Epithelial cell of esophagus (primary cell): Measurements from ENCODE around the gene SPDYE3.
"Not testable (repeated sequence)": the region's sequence is repeated elsewhere in the genome, so short reads cannot be mapped to it uniquely, and the experiment has no call there.

Experiments used
- DNase-seq: peaks from one replicate; pipeline ENCODE4 v3.0.0; 2010; ENCODE audit warnings: low read depth
- H3K4me3 ChIP-seq: 2 replicates; pipeline ENCODE4 v1.5.1; 2011; ENCODE audit warnings: mild to moderate bottlenecking, low read length, control low read depth
- TF ChIP-seq, protein P1 (sequence below): IDR thresholded peaks from 2 replicates; pipeline ENCODE4 v1.5.1; 2011; ENCODE audit warnings: low read depth, mild to moderate bottlenecking, low read length, control low read depth, inconsistent platforms; ENCODE audit not compliant: insufficient read depth; ENCODE audit errors: missing control alignments

Gene SPDYE3

DNA sequence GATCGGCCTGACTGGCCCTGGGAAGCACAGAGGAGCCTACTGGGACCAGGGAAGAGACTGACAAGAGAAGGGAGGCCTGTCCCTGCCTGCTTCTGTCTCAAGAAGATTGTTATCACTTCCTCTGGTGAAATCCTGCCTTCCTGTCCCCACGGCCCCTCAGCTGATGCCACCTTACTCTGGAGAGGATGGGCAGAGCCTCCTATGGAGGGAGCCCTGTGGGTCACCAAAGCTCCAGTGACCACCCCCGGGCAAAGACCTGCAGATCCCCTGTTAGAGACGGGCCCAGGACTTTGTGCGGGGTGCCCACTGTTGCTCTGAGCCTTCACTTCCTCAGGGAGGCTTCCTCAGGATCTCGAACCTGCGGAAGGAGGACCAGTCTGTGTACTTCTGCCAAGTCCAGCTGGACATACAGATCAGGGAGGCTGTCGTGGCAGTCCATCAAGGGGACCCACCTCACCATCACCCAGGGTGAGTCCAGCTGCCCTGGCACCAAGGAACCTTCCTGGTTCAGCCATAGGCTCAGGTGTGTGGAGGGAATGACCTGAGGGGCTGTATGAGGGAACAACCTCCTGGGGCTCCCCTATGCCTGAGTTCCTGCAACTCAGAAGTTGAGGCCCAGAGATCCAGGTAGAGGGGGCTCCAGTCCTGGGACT lies 49.0 kb downstream of the SPDYE3 start:
- DNase-seq = no peak
- TF ChIP-seq, protein P1, sequence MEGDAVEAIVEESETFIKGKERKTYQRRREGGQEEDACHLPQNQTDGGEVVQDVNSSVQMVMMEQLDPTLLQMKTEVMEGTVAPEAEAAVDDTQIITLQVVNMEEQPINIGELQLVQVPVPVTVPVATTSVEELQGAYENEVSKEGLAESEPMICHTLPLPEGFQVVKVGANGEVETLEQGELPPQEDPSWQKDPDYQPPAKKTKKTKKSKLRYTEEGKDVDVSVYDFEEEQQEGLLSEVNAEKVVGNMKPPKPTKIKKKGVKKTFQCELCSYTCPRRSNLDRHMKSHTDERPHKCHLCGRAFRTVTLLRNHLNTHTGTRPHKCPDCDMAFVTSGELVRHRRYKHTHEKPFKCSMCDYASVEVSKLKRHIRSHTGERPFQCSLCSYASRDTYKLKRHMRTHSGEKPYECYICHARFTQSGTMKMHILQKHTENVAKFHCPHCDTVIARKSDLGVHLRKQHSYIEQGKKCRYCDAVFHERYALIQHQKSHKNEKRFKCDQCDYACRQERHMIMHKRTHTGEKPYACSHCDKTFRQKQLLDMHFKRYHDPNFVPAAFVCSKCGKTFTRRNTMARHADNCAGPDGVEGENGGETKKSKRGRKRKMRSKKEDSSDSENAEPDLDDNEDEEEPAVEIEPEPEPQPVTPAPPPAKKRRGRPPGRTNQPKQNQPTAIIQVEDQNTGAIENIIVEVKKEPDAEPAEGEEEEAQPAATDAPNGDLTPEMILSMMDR = no peak
- no peak overlapping the region for H3K4me3 ChIP-seq

DNA sequence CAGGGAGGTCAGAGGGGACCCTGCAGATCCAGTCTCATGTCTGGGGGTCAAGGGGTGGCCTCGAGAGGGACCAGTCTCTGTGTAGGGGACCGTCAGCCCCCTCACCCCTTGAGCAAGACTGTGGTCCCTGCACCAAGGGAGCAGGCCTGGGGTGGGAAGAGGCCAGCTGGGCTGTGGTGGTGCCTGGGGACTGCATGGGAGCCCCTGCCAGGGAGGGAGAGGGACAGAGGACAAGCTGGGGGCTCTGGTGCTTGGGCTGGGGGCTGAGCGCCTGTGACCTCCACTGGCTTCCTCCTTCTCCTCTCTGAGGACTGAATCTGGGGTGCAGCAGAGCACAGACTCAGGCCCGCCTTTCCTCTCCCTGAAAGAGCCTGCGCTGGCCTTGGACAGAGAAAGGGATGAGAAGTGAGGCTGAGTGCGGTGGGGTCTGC lies 49.6 kb downstream of the SPDYE3 start:
- H3K4me3 ChIP-seq = no peak overlapping the region
- TF ChIP-seq, protein P1 = no peak
- no peak for DNase-seq

- no peak for DNase-seq
- H3K4me3 ChIP-seq = no peak within 1 kb of the TSS
- TF ChIP-seq, protein P1 = no peak
These were observed 50.7 kb downstream of the SPDYE3 start, which contains the start of gene PILRB for GRCh38 chr7:100358027-100358856. TSS of gene PILRB (plus strand) at chr7:100358117. CDS start at chr7:100358303, 186 bp downstream.

- H3K4me3 ChIP-seq = no peak overlapping the region
- DNase-seq = no peak
- TF ChIP-seq, protein P1 = no peak
These were observed 51.3 kb downstream of the SPDYE3 start for GRCh38 chr7:100358857-100359212.

GRCh38 chr7:100360135-100360854 lies 52.8 kb downstream of the SPDYE3 start:
- DNase-seq = no peak
- TF ChIP-seq, protein P1 = no peak
- H3K4me3 ChIP-seq = no peak overlapping the region

DNA sequence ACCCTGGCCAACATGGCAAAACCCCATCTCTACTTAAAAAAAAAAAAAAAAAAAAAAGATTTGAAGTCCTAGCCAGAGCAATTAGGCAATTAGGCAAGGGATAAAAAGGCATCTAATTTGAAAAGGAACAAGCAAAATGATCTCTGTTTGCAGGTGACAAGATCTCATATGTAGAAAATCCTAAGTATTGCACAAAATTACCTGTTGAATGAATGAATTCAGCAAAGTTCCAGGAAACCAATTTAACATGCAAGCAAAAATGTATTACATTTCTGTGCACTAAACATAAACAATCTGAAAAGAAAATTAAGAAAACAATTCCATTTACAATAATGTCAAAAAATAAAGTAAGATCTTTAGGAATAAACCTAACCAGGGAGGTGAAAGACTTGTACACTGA lies 55.6 kb downstream of the SPDYE3 start:
- DNase-seq = no peak
- no peak overlapping the region for H3K4me3 ChIP-seq
- TF ChIP-seq, protein P1 = no peak

- DNase-seq, H3K4me3 ChIP-seq: not testable (repeated sequence)
These were observed 56.3 kb downstream of the SPDYE3 start for GRCh38 chr7:100363797-100364196.
